Activated T-cell treated with anti-CD3 and anti-CD28 coated beads, Interleukin-2, amount 50 U/mL, for 48 hours (primary cell): ENCODE measurements around the gene SLC38A10.
A peak's percentile ranks its signal among the peaks of the same experiment; 100 is the strongest.

Source experiments
- DNase-seq, 2 experiments: peaks; one replicate each; pipeline ENCODE4 v3.0.0-alpha.2; 2020

Gene SLC38A10

GRCh38 chr17:81222906-81223761 is 72.0 kb downstream of the SLC38A10 start, which contains the start of gene CEP131:
Gene CEP131, minus strand, starts transcription at chr17:81222965. Its CDS starts 2,909 bp downstream, at chr17:81220056.
- peak; percentile 100 for DNase-seq

GRCh38 chr17:81222620-81222905 is 72.5 kb downstream of the SLC38A10 start:
- no peak for DNase-seq

GRCh38 chr17:81221842-81222619 is 73.1 kb downstream of the SLC38A10 start:
- DNase-seq: no peak

GRCh38 chr17:81221371-81221841 is 73.7 kb downstream of the SLC38A10 start:
- no peak for DNase-seq

GRCh38 chr17:81219476-81220180 is 75.5 kb downstream of the SLC38A10 start:
- no peak for DNase-seq

- DNase-seq: no peak
These were observed 76.1 kb downstream of the SLC38A10 start for GRCh38 chr17:81218991-81219390.

- DNase-seq: no peak
These were observed 76.6 kb downstream of the SLC38A10 start for GRCh38 chr17:81218459-81218858.

GRCh38 chr17:81217491-81217890 is 77.6 kb downstream of the SLC38A10 start:
- no peak for DNase-seq

GRCh38 chr17:81213978-81214377 is 81.1 kb downstream of the SLC38A10 start:
- no peak for DNase-seq

- DNase-seq: no peak
These were observed 82.7 kb downstream of the SLC38A10 start for GRCh38 chr17:81212365-81212764.

GRCh38 chr17:81210868-81211267 is 84.2 kb downstream of the SLC38A10 start:
- DNase-seq: no peak

- no peak for DNase-seq
These were observed 84.6 kb downstream of the SLC38A10 start for GRCh38 chr17:81210466-81210865.

GRCh38 chr17:81209141-81209540 is 86.0 kb downstream of the SLC38A10 start:
- no peak for DNase-seq

GRCh38 chr17:81208651-81209050 is 86.5 kb downstream of the SLC38A10 start:
- no peak for DNase-seq

GRCh38 chr17:81207610-81208581 is 87.2 kb downstream of the SLC38A10 start:
- DNase-seq: no peak

GRCh38 chr17:81206657-81207056 is 88.5 kb downstream of the SLC38A10 start:
- no peak for DNase-seq

- no peak for DNase-seq
These were observed 88.9 kb downstream of the SLC38A10 start for GRCh38 chr17:81206166-81206565.

- no peak for DNase-seq
These were observed 90.5 kb downstream of the SLC38A10 start for GRCh38 chr17:81204578-81204977.

GRCh38 chr17:81203136-81203535 is 92.0 kb downstream of the SLC38A10 start:
- DNase-seq: no peak

GRCh38 chr17:81202318-81202717 is 92.8 kb downstream of the SLC38A10 start:
- DNase-seq: no peak

- peak in 1 of 2 experiments; percentile 28 for DNase-seq
These were observed 94.2 kb downstream of the SLC38A10 start for GRCh38 chr17:81200695-81201580.
